ENCODE results near the gene TNFSF12.

The TNFSF12 gene

DNA sequence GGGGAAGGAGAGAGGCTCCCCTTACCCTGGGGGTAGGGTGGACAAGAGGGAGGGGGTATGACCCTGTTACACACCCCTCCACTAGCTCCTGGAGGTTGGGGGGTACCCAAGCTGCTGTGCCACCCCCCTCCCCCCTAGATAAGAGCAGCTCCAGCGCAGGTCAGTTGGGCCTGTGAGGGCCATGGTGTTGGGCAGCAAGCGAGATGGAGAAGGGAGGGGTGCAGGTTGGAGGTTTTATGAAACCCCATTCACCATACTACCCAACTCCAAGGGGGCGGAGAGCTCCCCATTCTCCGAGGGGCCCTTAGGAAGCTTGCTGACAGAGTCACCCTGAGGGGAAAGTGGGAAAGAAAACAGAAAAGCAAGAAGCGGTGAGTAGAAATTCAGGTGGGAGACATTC, 42.7 kb downstream of the TNFSF12 start:
- TF ChIP-seq CTCF (IDR thresholded peaks at IDR 0.05) = no peak

GRCh38 chr17:7592422-7593021, 43.7 kb downstream of the TNFSF12 start:
- no peak for TF ChIP-seq CTCF (IDR thresholded peaks at IDR 0.05)

- no peak for TF ChIP-seq CTCF (IDR thresholded peaks at IDR 0.05)
Observed at GRCh38 chr17:7593296-7593695, 44.4 kb downstream of the TNFSF12 start.

DNA sequence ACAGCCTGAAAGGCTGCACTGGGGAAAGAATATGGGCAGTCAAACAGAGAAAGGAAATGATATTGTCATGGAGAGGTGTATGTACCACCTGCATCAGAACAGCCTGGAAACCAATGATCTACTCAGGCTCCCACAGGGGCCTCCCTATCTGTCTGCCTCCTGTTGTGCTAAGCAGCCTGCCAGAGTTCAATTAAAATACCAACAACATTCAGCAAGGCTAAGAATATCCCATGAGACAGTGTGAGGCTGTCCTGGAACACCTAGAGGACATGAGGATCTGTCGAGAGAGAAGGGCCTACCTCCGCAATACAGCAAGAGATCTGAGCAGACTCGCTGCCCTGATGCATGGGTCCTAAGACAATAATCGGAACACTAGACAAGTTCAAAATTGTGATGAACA, 57.4 kb downstream of the TNFSF12 start:
- TF ChIP-seq CTCF (IDR thresholded peaks at IDR 0.05) = no peak

Data from LNCAP (cell line).